Sigmoid colon (tissue), 7 donors: Measurements from ENCODE around the gene SCAI. TPM values are rescaled to one million over a fixed set of nuclear protein-coding genes. Genes with fewer than 3 reads are reported as not detected.

ENCODE experiments used
- DNase-seq: peaks from one replicate; pipeline ENCODE4 v3.0.0-alpha.2; 2019
- H3K27ac ChIP-seq, 4 donors: fragments of 200-600 bp; sonication (generic); one replicate each; pipeline ENCODE4 v1.5.1; 2016 to 2019; ENCODE audit warnings: mild to moderate bottlenecking in 1 of 4
- H3K27me3 ChIP-seq, 3 donors: fragments of 200-600 bp; sonication (generic); one replicate each; pipeline ENCODE4 v1.5.1; 2019; ENCODE audit warnings: mild to moderate bottlenecking in 1 of 3
- H3K36me3 ChIP-seq, 4 donors: fragments of 200-600 bp; sonication (generic); one replicate each; pipeline ENCODE4 v1.5.1; 2016 to 2019
- H3K4me1 ChIP-seq, 4 donors: fragments of 200-600 bp; sonication (generic); one replicate each; pipeline ENCODE4 v1.5.1; 2017 to 2019
- H3K4me3 ChIP-seq, 4 donors: fragments of 200-600 bp; sonication (generic); one replicate each; pipeline ENCODE4 v1.5.1; 2017 to 2019; ENCODE audit warnings: mild to moderate bottlenecking in 2 of 4, moderate library complexity in 1 of 4
- H3K9me3 ChIP-seq, 4 donors: fragments of 200-600 bp in 3 of 4; sonication (generic) in 3 of 4; one replicate each; pipeline versions ENCODE4 v1.5.1 to v1.6.1; 2013 to 2019
- CTCF ChIP-seq, 4 experiments: fragments of 450-650 bp in 3 of 4; fragments of 200-600 bp in 1 of 4; IDR thresholded peaks; one replicate each; pipeline ENCODE4 v1.5.1; 2016 to 2019; ENCODE audit warnings: antibody characterized with exemption in 4 of 4, mild to moderate bottlenecking in 3 of 4, moderate library complexity in 2 of 4
- EP300 ChIP-seq, 4 donors: sonication (generic); formaldehyde crosslinking; IDR thresholded peaks; one replicate each; pipeline ENCODE4 v1.6.1; 2017; ENCODE audit warnings: antibody characterized with exemption in 4 of 4
- POLR2A ChIP-seq, 2 donors: fragments of 450-650 bp; IDR thresholded peaks; one replicate each; pipeline ENCODE4 v1.6.1; 2016; ENCODE audit warnings: antibody characterized with exemption in 2 of 2, mild to moderate bottlenecking in 2 of 2, moderate library complexity in 2 of 2
- POLR2AphosphoS5 ChIP-seq, 4 donors: sonication (generic); formaldehyde crosslinking; IDR thresholded peaks; one replicate each; pipeline ENCODE4 v1.6.1; 2017; ENCODE audit warnings: antibody characterized with exemption in 4 of 4
- WGBS, 2 donors: extraction: QIAGEN DNeasy Blood & Tissue Kit; methylation state at CpG; one replicate each; pipeline ENCODE4 v1.1.7; 2013; 5-methylcytosine and 5-hydroxymethylcytosine counted together
- intact Hi-C: fragments of 100-400 bp; cut with DNase I; formaldehyde crosslinking; loops from one replicate; pipeline ENCODE4 v1.15.1; 2023
- polyA plus RNA-seq, 3 donors: library from polyadenylated mRNA; stranded (reverse); fragments of 200-250 nt; gene quantifications; one replicate each; pipeline ENCODE4 v1.2.3, GENCODE V29; 2013
- total RNA-seq, 4 donors: library from RNA; depleted of rRNA; stranded (reverse); fragments of >200 nt; gene quantifications; one replicate each; pipeline ENCODE4 v1.1.0, GENCODE V29; 2016
- donor health status: healthy with polysubstance abuse.
- donor health status: Bipolar disorder and iron deficiency.
- donor health status: healthy.

Gene SCAI
- total and polyA plus RNA-seq, 7 donors, result under 0.01 to 15.8 (median 5.4) TPM

GRCh38 chr9:125074976-125075375 lies 68.4 kb downstream of the SCAI start:
- intact Hi-C loops, result no loop called here
- 92% methylated on average over 2 of the region's 2 CpGs for WGBS, 2 donors

GRCh38 chr9:125066839-125067619 lies 76.3 kb downstream of the SCAI start:
- Histone ChIP-seq H3K4me3 (no peak overlapping the region), H3K36me3 (no peaks in the 10 kb centered on the region), H3K4me1 (peaks cover 0 to 18% (median 13%) of the 10 kb centered on the region in 4 donors), H3K9me3 (no peaks in the 10 kb centered on the region), H3K27ac (peak overlapping the region in 3 of 4 donors; percentile 39 to 68 (median 59)), H3K27me3 (no peaks in the 10 kb centered on the region)
- 69 to 71% methylated on average over 10 of the region's 10 CpGs for WGBS, 2 donors
- no peak for DNase-seq
- TF ChIP-seq EP300 (IDR thresholded peaks at IDR 0.05) (no peak), POLR2AphosphoS5 (IDR thresholded peaks at IDR 0.05) (no peak), CTCF (IDR thresholded peaks at IDR 0.05) (no peak), POLR2A (IDR thresholded peaks at IDR 0.05) (no peak)
- intact Hi-C loops, result loop anchor here (5.0 kb wide), 1 partner anchor 125 kb away; the partner anchor contains the start of gene GOLGA1

More at GRCh38 chr9:125074976-125075375, 68.4 kb downstream of the SCAI start:
- no peak for DNase-seq
- H3K27me3 ChIP-seq, result no peaks in the 10 kb centered on the region
- no peaks in the 10 kb centered on the region for H3K9me3 ChIP-seq
- no peak overlapping the region for H3K27ac ChIP-seq
- H3K4me1 ChIP-seq, result no peaks in the 10 kb centered on the region
- H3K4me3 ChIP-seq, result no peak overlapping the region
- H3K36me3 ChIP-seq, result no peaks in the 10 kb centered on the region
- TF ChIP-seq POLR2A (IDR thresholded peaks at IDR 0.05) (no peak), EP300 (IDR thresholded peaks at IDR 0.05) (no peak), POLR2AphosphoS5 (IDR thresholded peaks at IDR 0.05) (no peak), CTCF (IDR thresholded peaks at IDR 0.05) (no peak)

- no peak for TF ChIP-seq POLR2AphosphoS5 (IDR thresholded peaks at IDR 0.05)
- no peak for TF ChIP-seq CTCF (IDR thresholded peaks at IDR 0.05)
- no peak for TF ChIP-seq EP300 (IDR thresholded peaks at IDR 0.05)
- no peak for TF ChIP-seq POLR2A (IDR thresholded peaks at IDR 0.05)
- no peaks in the 10 kb centered on the region for H3K36me3 ChIP-seq
- no peak overlapping the region for H3K4me3 ChIP-seq
- no peaks in the 10 kb centered on the region for H3K27me3 ChIP-seq
- DNase-seq, result no peak
- no peak overlapping the region for H3K27ac ChIP-seq
- H3K9me3 ChIP-seq, result no peaks in the 10 kb centered on the region
- H3K4me1 ChIP-seq, result no peaks in the 10 kb centered on the region
- intact Hi-C loops, result no loop called here
- 91 to 93% methylated on average over 3 of the region's 3 CpGs for WGBS, 2 donors
These were observed 81.9 kb downstream of the SCAI start for GRCh38 chr9:125061391-125061790.

GRCh38 chr9:125049212-125050049 lies 93.9 kb downstream of the SCAI start:
- peaks cover 0 to 2% (median 0%) of the 10 kb centered on the region in 4 donors for H3K36me3 ChIP-seq
- H3K27me3 ChIP-seq, result no peaks in the 10 kb centered on the region
- no peak for DNase-seq
- no peak overlapping the region for H3K4me3 ChIP-seq
- no peak for TF ChIP-seq POLR2A (IDR thresholded peaks at IDR 0.05)
- TF ChIP-seq EP300 (IDR thresholded peaks at IDR 0.05), result no peak
- TF ChIP-seq POLR2AphosphoS5 (IDR thresholded peaks at IDR 0.05), result no peak
- TF ChIP-seq CTCF (IDR thresholded peaks at IDR 0.05), result no peak
- intact Hi-C loops, result no loop called here
- no peaks in the 10 kb centered on the region for H3K9me3 ChIP-seq
- H3K27ac ChIP-seq, result no peak overlapping the region
- 89 to 92% methylated on average over 5 of the region's 5 CpGs for WGBS, 2 donors
- H3K4me1 ChIP-seq, result no peaks in the 10 kb centered on the region
